Measurements from ENCODE around the gene POMGNT2.

The POMGNT2 gene

GRCh38 chr3:43043793-43044192, 62.1 kb downstream of the POMGNT2 start:
- DNase-seq: no peak

- DNase-seq: no peak
Measured at GRCh38 chr3:43043071-43043766, 62.7 kb downstream of the POMGNT2 start.

GRCh38 chr3:43041517-43041916, 64.4 kb downstream of the POMGNT2 start:
- DNase-seq: no peak

DNA sequence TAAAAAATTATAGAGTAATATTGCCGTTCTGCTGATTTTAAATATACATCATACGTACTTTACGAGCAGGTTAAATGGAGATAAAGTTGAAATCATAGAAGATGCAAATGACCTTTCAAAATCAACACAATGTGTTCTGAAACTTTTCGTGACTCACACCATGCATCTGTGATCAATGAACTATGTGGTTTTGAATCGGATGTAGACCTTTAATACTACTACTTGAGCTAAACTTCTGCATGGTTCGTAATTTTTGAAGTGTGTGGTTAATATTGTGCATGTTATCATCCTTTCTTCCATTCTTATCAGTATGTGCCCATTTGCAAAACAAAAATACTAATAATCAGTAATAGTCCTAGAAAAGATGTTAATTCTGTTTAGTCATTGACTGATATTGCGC, 67.9 kb downstream of the POMGNT2 start:
- DNase-seq: no peak

DNA sequence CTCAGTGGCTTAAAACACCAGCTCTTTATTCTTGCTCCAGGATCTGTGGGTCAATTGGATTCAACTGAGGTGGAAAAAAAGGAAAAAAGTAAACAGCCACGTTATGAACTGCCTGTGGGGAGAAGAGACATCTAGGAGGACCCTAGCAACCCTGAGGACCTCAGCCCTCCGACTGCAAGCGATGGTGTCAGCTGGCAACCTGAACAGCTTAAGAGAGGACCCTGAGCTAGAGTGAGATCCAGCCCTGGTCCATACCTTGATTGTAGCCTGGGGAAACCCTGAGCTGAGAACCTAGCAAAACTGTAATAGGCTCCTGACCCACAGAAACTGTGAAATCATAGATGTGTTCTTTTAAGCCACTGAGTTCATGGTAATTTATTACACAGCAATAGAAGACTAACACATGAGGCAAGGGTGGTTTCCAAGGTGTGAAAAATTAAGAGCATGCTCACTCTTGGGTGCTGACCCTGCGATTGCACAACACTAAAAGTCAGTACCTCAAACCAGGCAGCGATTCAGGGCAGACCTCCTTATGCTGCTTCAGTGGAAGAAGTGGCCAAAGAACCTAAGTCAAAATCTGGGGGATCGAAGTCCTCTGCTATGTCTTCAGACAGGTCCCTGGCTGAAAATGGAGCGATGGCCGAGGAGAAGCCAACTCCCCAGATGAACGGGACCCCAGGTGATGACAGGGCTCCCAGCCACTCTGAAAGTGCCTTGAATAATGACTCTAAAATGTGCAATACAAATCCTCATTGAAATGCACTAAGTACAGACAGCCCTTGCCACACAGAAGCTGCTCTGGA, 69.1 kb downstream of the POMGNT2 start:
- DNase-seq: no peak

GRCh38 chr3:43035801-43036365, 70.0 kb downstream of the POMGNT2 start:
- DNase-seq: no peak

DNA sequence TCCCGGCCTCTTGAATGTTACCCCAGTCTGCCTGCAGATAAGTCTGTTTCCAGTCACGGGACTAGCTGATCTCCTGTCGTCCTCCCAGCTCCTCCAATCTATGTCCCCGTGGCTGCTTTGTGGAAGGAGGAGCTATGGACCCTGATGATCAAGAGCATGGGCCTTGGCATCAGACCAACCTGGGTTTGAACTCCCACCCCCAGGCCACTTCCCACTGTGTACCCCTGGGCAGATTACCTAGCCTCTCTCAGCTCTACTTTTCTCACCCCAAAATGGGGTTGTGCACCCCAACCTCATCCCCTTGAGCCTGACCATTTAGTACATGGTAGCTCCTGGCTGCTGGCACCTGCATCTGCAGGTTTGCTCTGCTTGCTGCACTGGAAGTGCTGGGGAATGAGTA, 71.0 kb downstream of the POMGNT2 start:
- DNase-seq: no peak

DNA sequence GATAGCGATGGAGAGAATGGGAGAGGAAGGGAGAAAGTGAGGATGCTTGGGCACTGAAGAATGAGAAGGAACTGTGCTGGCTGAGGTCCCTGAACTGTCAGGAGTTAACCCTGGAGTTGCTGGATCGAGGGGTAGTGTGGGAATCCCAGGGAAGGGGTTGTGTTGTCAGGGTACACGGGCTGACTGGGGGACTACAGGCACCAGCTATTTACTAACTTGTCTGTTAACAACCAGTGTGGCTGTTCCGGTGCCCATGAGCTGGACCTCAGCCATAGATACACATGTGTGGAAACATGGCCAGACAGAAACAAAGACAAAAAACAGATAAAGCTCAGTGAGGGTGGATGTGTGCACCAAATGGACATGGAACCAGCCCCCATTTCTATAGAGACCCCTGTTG, 71.7 kb downstream of the POMGNT2 start:
- DNase-seq: no peak

DNA sequence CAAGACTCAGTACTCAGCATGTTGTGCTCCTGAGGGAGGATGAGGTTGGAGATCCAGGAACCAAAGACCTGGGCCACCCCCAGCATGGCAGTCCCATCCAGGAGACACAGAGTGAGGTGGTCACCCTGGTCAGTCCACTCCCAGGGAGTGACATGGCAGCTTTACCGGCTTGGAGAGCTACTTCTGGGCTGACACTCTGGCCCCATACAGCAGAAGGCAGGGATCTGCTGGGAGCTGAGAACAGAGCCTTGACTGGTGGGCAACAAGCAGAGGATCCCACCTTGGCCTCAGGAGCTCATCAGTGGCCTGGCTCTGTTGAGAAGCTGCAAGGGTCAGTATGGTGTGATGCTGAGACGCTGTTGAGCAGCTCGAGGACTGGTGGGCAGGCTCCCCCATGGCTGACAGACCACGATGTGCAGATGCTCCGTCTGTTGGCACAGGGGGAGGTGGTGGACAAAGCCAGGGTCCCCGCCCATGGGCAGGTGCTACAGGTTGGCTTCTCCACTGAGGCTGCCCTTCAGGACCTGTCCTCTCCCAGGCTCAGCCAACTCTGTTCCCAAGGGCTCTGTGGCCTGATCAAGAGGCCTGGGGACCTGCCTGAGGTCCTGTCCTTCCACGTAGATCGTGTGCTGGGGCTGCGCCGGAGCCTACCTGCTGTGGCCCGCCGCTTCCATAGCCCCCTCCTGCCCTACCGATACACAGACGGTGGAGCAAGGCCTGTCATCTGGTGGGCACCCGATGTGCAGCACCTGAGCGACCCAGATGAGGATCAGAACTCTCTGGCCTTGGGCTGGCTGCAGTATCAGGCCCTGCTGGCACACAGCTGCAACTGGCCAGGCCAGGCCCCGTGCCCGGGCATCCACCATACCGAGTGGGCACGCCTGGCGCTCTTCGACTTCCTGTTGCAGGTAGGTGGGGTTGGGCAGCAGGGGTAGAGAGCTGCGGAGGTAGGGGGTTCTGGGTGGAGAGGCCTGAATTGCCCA, 72.9 kb downstream of the POMGNT2 start:
- DNase-seq: no peak

DNA sequence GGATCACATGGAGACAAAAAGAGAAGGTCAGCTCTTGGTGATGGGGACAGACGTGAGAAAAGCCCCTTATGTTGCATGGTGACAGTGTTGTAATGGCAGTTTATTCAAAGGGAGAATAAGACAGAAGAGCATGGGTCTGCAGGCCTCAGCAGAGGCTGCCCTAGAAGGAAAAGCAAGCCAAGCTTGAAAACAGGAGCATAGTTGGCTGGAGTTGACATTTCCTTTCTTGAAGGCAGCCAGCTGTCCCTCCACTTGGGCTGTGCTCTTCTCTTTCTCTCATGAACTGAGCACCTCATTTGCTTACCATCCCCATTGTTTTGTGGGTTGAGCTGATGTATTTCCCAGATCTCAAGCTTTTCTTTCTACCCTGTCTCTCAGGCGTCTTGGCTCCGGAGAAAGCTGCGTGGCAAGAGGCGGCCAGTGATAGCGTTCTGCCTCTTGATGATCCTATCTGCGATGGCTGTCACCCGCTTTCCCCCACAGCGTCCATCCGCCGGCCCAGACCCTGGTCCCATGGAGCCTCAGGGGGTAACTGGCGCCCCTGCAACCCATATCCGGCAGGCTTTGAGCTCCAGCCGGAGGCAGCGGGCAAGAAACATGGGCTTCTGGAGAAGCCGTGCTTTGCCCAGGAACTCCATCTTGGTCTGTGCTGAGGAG, 73.9 kb downstream of the POMGNT2 start:
- DNase-seq: no peak

- no peak for DNase-seq
Measured at GRCh38 chr3:43031485-43031884, 74.4 kb downstream of the POMGNT2 start.

- no peak for DNase-seq
Measured at GRCh38 chr3:43030162-43030935, 75.5 kb downstream of the POMGNT2 start.

Measured in fibroblast of skin of back (primary cell).